SU-DHL-6 (cell line): ENCODE measurements around the gene STX18.

Experiments used
- H2AFZ ChIP-seq: fragments of 200-600 bp; sonication (generic); 2 replicates; pipeline ENCODE4 v1.6.1; 2014; ENCODE audit warnings: low read depth, mild to moderate bottlenecking, moderate library complexity, mixed read lengths, antibody characterized with exemption, low read length; ENCODE audit not compliant: severe bottlenecking
- H3F3A ChIP-seq: fragments of 200-600 bp; shearing (Covaris generic); 2 replicates; pipeline ENCODE4 v1.6.0; 2016; ENCODE audit warnings: antibody characterized with exemption, mild to moderate bottlenecking; ENCODE audit not compliant: insufficient read depth
- H3K27ac ChIP-seq: fragments of 200-600 bp; sonication (generic); 2 replicates; pipeline ENCODE4 v1.5.1; 2016; ENCODE audit warnings: low read depth, mild to moderate bottlenecking, low read length, moderate library complexity, mixed read lengths
- H3K27me3 ChIP-seq: fragments of 200-600 bp; sonication (generic), shearing (Covaris generic); 2 replicates; pipeline ENCODE4 v1.6.0; 2014; ENCODE audit warnings: mild to moderate bottlenecking, low read length
- H3K36me3 ChIP-seq: fragments of 200-600 bp; sonication (generic); 2 replicates; pipeline ENCODE4 v1.6.1; 2014; ENCODE audit warnings: mild to moderate bottlenecking, low read length, mixed read lengths
- H3K4me2 ChIP-seq: fragments of 300-600, 200-600 bp; shearing (Covaris generic), sonication (generic); 2 replicates; pipeline ENCODE4 v1.6.0; 2014; ENCODE audit warnings: low read length, low read depth, mild to moderate bottlenecking; ENCODE audit not compliant: poor library complexity, severe bottlenecking
- H3K4me3 ChIP-seq: fragments of 200-600 bp; sonication (generic); 2 replicates; pipeline ENCODE4 v1.5.1; 2014; ENCODE audit warnings: antibody characterized with exemption, low read length, mild to moderate bottlenecking, mixed read lengths; ENCODE audit not compliant: insufficient read depth, poor library complexity, severe bottlenecking
- H3K79me2 ChIP-seq: fragments of 200-600 bp; sonication (generic); 2 replicates; pipeline ENCODE4 v1.6.1; 2014; ENCODE audit warnings: mild to moderate bottlenecking, low read length, moderate library complexity; ENCODE audit not compliant: insufficient read depth
- H3K9ac ChIP-seq: fragments of 200-600 bp; sonication (generic); 2 replicates; pipeline ENCODE4 v1.7.0; 2014; ENCODE audit warnings: mild to moderate bottlenecking, low read length
- H3K9me2 ChIP-seq: fragments of 200-600 bp; sonication (generic); replicated peaks from 2 replicates; pipeline ENCODE4 v1.6.1; 2014; ENCODE audit warnings: low read length; ENCODE audit not compliant: insufficient read depth
- H3K9me3 ChIP-seq: fragments of 200-600 bp; sonication (generic); 2 replicates; pipeline ENCODE4 v1.6.1; 2014; ENCODE audit warnings: low read length, mixed read lengths; ENCODE audit not compliant: insufficient read depth
- H4K20me1 ChIP-seq: fragments of 200-600 bp; sonication (generic); 2 replicates; pipeline ENCODE4 v1.6.1; 2014; ENCODE audit warnings: low read depth, mild to moderate bottlenecking, antibody characterized with exemption, low read length, moderate library complexity, mixed read lengths
- CTCF ChIP-seq: fragments of 200-600 bp; sonication (generic); IDR thresholded peaks from one replicate; pipeline ENCODE4 v1.5.1; 2017; ENCODE audit warnings: antibody characterized with exemption, mild to moderate bottlenecking, low read length, moderate library complexity; ENCODE audit not compliant: insufficient read depth, poor library complexity, severe bottlenecking
- EZH2phosphoT487 ChIP-seq: fragments of 200-600 bp; sonication (generic), shearing (Covaris generic); conservative IDR thresholded peaks from 2 replicates; pipeline ENCODE4 v1.6.1; 2018; ENCODE audit warnings: mild to moderate bottlenecking, antibody characterized with exemption, low read length, moderate library complexity, mixed read lengths

Gene STX18

DNA sequence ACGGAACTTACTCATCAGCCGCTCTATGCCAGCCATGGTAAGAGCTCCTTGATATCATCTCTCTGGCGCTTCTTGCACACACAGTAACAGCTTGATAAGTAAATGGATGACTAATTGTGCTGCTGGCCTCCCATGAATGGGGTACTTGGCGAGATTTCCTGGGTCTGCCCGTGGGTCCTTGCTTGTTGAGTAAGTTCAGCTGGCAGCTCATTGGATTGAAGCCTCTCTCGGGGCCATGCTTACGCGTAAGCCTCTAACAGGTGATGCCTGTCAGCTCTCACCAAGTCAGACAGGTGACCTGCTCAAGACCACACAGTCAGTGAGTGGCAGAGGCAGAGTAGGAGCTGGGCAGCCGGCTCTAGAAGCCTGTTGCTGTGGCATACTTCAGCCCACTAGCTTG, 147.2 kb downstream of the STX18 start:
- H2AFZ ChIP-seq, result no peak overlapping the region
- H4K20me1 ChIP-seq, result no peaks in the 10 kb centered on the region
- H3F3A ChIP-seq, result no peaks in the 10 kb centered on the region
- no peak overlapping the region for H3K4me2 ChIP-seq
- no peaks in the 10 kb centered on the region for H3K27me3 ChIP-seq
- H3K9me3 ChIP-seq, result no peaks in the 10 kb centered on the region
- no peak overlapping the region for H3K4me3 ChIP-seq
- H3K27ac ChIP-seq, result no peak overlapping the region
- peaks cover 21% of the 10 kb centered on the region; the same call in 1 of the 2 replicates for H3K79me2 ChIP-seq
- no peaks in the 10 kb centered on the region for H3K9me2 ChIP-seq
- H3K9ac ChIP-seq, result no peak overlapping the region
- no peak for TF ChIP-seq EZH2phosphoT487
- TF ChIP-seq CTCF, result no peak
- H3K36me3 ChIP-seq, result peaks cover 4% of the 10 kb centered on the region

- Histone ChIP-seq H3K9me3 (no peaks in the 10 kb centered on the region), H3K79me2 (peaks cover 25% of the 10 kb centered on the region), H3K4me3 (no peak overlapping the region), H3K36me3 (no peaks in the 10 kb centered on the region), H3K27me3 (no peaks in the 10 kb centered on the region), H3K4me2 (no peak overlapping the region), H3F3A (0 out of 2 replicates have a peak, but pooled peaks cover 5% of the 10 kb centered on the region), H2AFZ (no peak overlapping the region), H3K27ac (no peak overlapping the region), H3K9ac (no peak overlapping the region), H4K20me1 (no peaks in the 10 kb centered on the region), H3K9me2 (no peaks in the 10 kb centered on the region)
- TF ChIP-seq EZH2phosphoT487 (no peak), CTCF (no peak)
Measured at GRCh38 chr4:4392501-4393183, 149.2 kb downstream of the STX18 start.

- Histone ChIP-seq H3K9me2 (no peaks in the 10 kb centered on the region), H4K20me1 (no peaks in the 10 kb centered on the region), H3K9ac (no peak overlapping the region), H3K27me3 (no peaks in the 10 kb centered on the region), H3F3A (0 out of 2 replicates have a peak, but pooled peaks cover 5% of the 10 kb centered on the region), H3K4me3 (no peak overlapping the region), H3K36me3 (no peaks in the 10 kb centered on the region), H3K4me2 (no peak overlapping the region), H3K27ac (no peak overlapping the region), H2AFZ (no peak overlapping the region), H3K9me3 (no peaks in the 10 kb centered on the region), H3K79me2 (peaks cover 19% of the 10 kb centered on the region)
- TF ChIP-seq EZH2phosphoT487, result no peak
- no peak for TF ChIP-seq CTCF
Measured at GRCh38 chr4:4391866-4392265, 150.0 kb downstream of the STX18 start.
